ENCODE data around the gene PHLDB1. TPM values are rescaled to one million over a fixed set of nuclear protein-coding genes. Genes with fewer than 3 reads are reported as not detected.
A peak's percentile ranks its signal among the peaks of the same experiment; 100 is the strongest.

PHLDB1 gene
- total RNA-seq, 1 donor from 2014 or later = 97.7 TPM

GRCh38 chr11:118694185-118694584, 86.8 kb downstream of the PHLDB1 start:
- DNase-seq (no peak), ATAC-seq (no peak)
- intact Hi-C loops (cut with micrococcal nuclease) = no loop called here

- intact Hi-C loops (cut with micrococcal nuclease) = no loop called here
- no peak for DNase-seq
- no peak for ATAC-seq
These were observed 87.4 kb downstream of the PHLDB1 start for GRCh38 chr11:118694771-118695170.

GRCh38 chr11:118696673-118697226, 89.3 kb downstream of the PHLDB1 start:
- DNase-seq (no peak), ATAC-seq (no peak)
- intact Hi-C loops (cut with micrococcal nuclease) = no loop called here

GRCh38 chr11:118697346-118697745, 89.9 kb downstream of the PHLDB1 start:
- intact Hi-C loops (cut with micrococcal nuclease) = no loop called here
- no peak for DNase-seq
- ATAC-seq = no peak

GRCh38 chr11:118699506-118700220, 92.2 kb downstream of the PHLDB1 start:
- intact Hi-C loops (cut with micrococcal nuclease) = no loop called here
- ATAC-seq = no peak
- DNase-seq = no peak

- no peak for DNase-seq
- intact Hi-C loops (cut with micrococcal nuclease) = no loop called here
- peak; percentile 52 for ATAC-seq
These were observed 96.2 kb downstream of the PHLDB1 start for GRCh38 chr11:118703563-118704106.

- ATAC-seq (peak; percentile 51), DNase-seq (no peak)
- intact Hi-C loops (cut with micrococcal nuclease) = no loop called here
These were observed 97.8 kb downstream of the PHLDB1 start for GRCh38 chr11:118705111-118705741.

GRCh38 chr11:118705791-118706545, 98.6 kb downstream of the PHLDB1 start:
- DNase-seq (no peak), ATAC-seq (no peak)
- intact Hi-C loops (cut with micrococcal nuclease) = no loop called here

GRCh38 chr11:118706546-118706825, 99.1 kb downstream of the PHLDB1 start:
- no peak for ATAC-seq
- intact Hi-C loops (cut with micrococcal nuclease) = no loop called here
- DNase-seq = no peak

Small RNAs within 50 kb of the gene (microRNA-seq; reads per million reads assigned to microRNA genes)
- not detected for gene MIR6716 (ENCODE audit: borderline number of aligned reads)

Other genes starting within 250 kb of the PHLDB1 start
- gene UBE4A, start 248.0 kb upstream of the PHLDB1 start, total RNA-seq = 37.6 TPM
- gene ATP5MG, start 206.0 kb upstream of the PHLDB1 start, total RNA-seq = 756 TPM
- 21.1 TPM for gene KMT2A, start 171.1 kb upstream of the PHLDB1 start, total RNA-seq
- gene TTC36, start 80.1 kb upstream of the PHLDB1 start, total RNA-seq = 1.2 TPM
- 13.4 TPM for gene TMEM25, start 76.4 kb upstream of the PHLDB1 start, total RNA-seq
- 22.4 TPM for gene IFT46, start 41.7 kb upstream of the PHLDB1 start, total RNA-seq
- gene ARCN1, start 35.2 kb upstream of the PHLDB1 start, total RNA-seq = 97.1 TPM
- not detected for gene TREH, start 72.0 kb downstream of the PHLDB1 start, total RNA-seq
- 126 TPM for gene DDX6, start 183.5 kb downstream of the PHLDB1 start, total RNA-seq

Measured in left ventricle myocardium superior (tissue), 1 donor.